Neuron (in vitro differentiated cells): ENCODE results near the gene ACCSL.

ENCODE experiments used
- H2AFZ ChIP-seq: one replicate; pipeline ENCODE4 v1.6.1; 2013; ENCODE audit warnings: low read depth, mild to moderate bottlenecking, inconsistent platforms, low read length, moderate library complexity
- H3K27me3 ChIP-seq: one replicate; pipeline ENCODE4 v1.6.1; 2013; ENCODE audit warnings: low read length; ENCODE audit not compliant: insufficient read depth
- H3K36me3 ChIP-seq: one replicate; pipeline ENCODE4 v1.6.1; 2013; ENCODE audit warnings: low read length; ENCODE audit not compliant: insufficient read depth
- H3K4me1 ChIP-seq: one replicate; pipeline ENCODE4 v1.6.1; 2013; ENCODE audit warnings: low read length; ENCODE audit not compliant: insufficient read depth
- H3K4me3 ChIP-seq: 2 replicates; pipeline ENCODE4 v1.5.1; 2013; ENCODE audit warnings: mild to moderate bottlenecking, low read length, moderate library complexity
- H3K9me3 ChIP-seq: one replicate; pipeline ENCODE4 v1.6.1; 2013; ENCODE audit warnings: low read length

The ACCSL gene

GRCh38 chr11:44010789-44011251, 37.0 kb upstream of the ACCSL start:
- peaks cover 3% of the 10 kb centered on the region for H3K4me1 ChIP-seq
- H3K36me3 ChIP-seq, result no peaks in the 10 kb centered on the region
- H3K27me3 ChIP-seq, result no peaks in the 10 kb centered on the region
- H3K4me3 ChIP-seq, result no peak overlapping the region
- no peaks in the 10 kb centered on the region for H3K9me3 ChIP-seq
- no peak overlapping the region for H2AFZ ChIP-seq

- H2AFZ ChIP-seq, result no peak overlapping the region
- no peaks in the 10 kb centered on the region for H3K36me3 ChIP-seq
- no peaks in the 10 kb centered on the region for H3K9me3 ChIP-seq
- H3K4me3 ChIP-seq, result no peak overlapping the region
- H3K27me3 ChIP-seq, result no peaks in the 10 kb centered on the region
- H3K4me1 ChIP-seq, result no peaks in the 10 kb centered on the region
Observed at GRCh38 chr11:44011797-44012196, 36.0 kb upstream of the ACCSL start.

- Histone ChIP-seq H2AFZ (no peak overlapping the region), H3K4me1 (no peaks in the 10 kb centered on the region), H3K9me3 (no peaks in the 10 kb centered on the region)
Observed at GRCh38 chr11:44014968-44015623, 32.7 kb upstream of the ACCSL start.

GRCh38 chr11:44015624-44016007, 32.2 kb upstream of the ACCSL start:
- H2AFZ ChIP-seq, result no peak overlapping the region
- no peaks in the 10 kb centered on the region for H3K9me3 ChIP-seq
- H3K4me3 ChIP-seq, result no peak overlapping the region
- H3K36me3 ChIP-seq, result no peaks in the 10 kb centered on the region
- no peaks in the 10 kb centered on the region for H3K27me3 ChIP-seq
- no peaks in the 10 kb centered on the region for H3K4me1 ChIP-seq

More at GRCh38 chr11:44014968-44015623, 32.7 kb upstream of the ACCSL start:
- Histone ChIP-seq H3K4me3 (no peak overlapping the region), H3K36me3 (no peaks in the 10 kb centered on the region), H3K27me3 (no peaks in the 10 kb centered on the region)

GRCh38 chr11:44016131-44016530, 31.6 kb upstream of the ACCSL start:
- H3K27me3 ChIP-seq, result no peaks in the 10 kb centered on the region
- no peak overlapping the region for H2AFZ ChIP-seq
- no peak overlapping the region for H3K4me3 ChIP-seq
- H3K4me1 ChIP-seq, result no peaks in the 10 kb centered on the region
- H3K36me3 ChIP-seq, result no peaks in the 10 kb centered on the region
- no peaks in the 10 kb centered on the region for H3K9me3 ChIP-seq

- Histone ChIP-seq H3K4me1 (no peaks in the 10 kb centered on the region), H3K36me3 (no peaks in the 10 kb centered on the region), H3K27me3 (no peaks in the 10 kb centered on the region), H3K4me3 (no peak overlapping the region), H3K9me3 (no peaks in the 10 kb centered on the region), H2AFZ (no peak overlapping the region)
Observed at GRCh38 chr11:44016546-44017442, 31.0 kb upstream of the ACCSL start.

GRCh38 chr11:44017443-44018126, 30.2 kb upstream of the ACCSL start:
- H3K9me3 ChIP-seq, result no peaks in the 10 kb centered on the region
- no peaks in the 10 kb centered on the region for H3K27me3 ChIP-seq
- H3K36me3 ChIP-seq, result no peaks in the 10 kb centered on the region
- no peak overlapping the region for H3K4me3 ChIP-seq
- no peak overlapping the region for H2AFZ ChIP-seq
- no peaks in the 10 kb centered on the region for H3K4me1 ChIP-seq

- no peaks in the 10 kb centered on the region for H3K4me1 ChIP-seq
- no peaks in the 10 kb centered on the region for H3K36me3 ChIP-seq
- no peaks in the 10 kb centered on the region for H3K27me3 ChIP-seq
- no peak overlapping the region for H3K4me3 ChIP-seq
- no peak overlapping the region for H2AFZ ChIP-seq
- H3K9me3 ChIP-seq, result no peaks in the 10 kb centered on the region
Observed at GRCh38 chr11:44018127-44018521, 29.7 kb upstream of the ACCSL start.

- Histone ChIP-seq H2AFZ (no peak overlapping the region), H3K9me3 (no peaks in the 10 kb centered on the region), H3K4me1 (no peaks in the 10 kb centered on the region), H3K4me3 (no peak overlapping the region), H3K36me3 (no peaks in the 10 kb centered on the region), H3K27me3 (no peaks in the 10 kb centered on the region)
Observed at GRCh38 chr11:44018829-44019228, 29.0 kb upstream of the ACCSL start.

GRCh38 chr11:44024977-44025376, 22.8 kb upstream of the ACCSL start:
- no peaks in the 10 kb centered on the region for H3K36me3 ChIP-seq
- no peak overlapping the region for H2AFZ ChIP-seq
- no peaks in the 10 kb centered on the region for H3K27me3 ChIP-seq
- H3K4me3 ChIP-seq, result no peak overlapping the region
- H3K9me3 ChIP-seq, result no peaks in the 10 kb centered on the region
- H3K4me1 ChIP-seq, result no peaks in the 10 kb centered on the region

- H3K4me3 ChIP-seq, result no peak overlapping the region
- H3K27me3 ChIP-seq, result no peaks in the 10 kb centered on the region
- no peaks in the 10 kb centered on the region for H3K9me3 ChIP-seq
- no peaks in the 10 kb centered on the region for H3K36me3 ChIP-seq
- H3K4me1 ChIP-seq, result peaks cover 7% of the 10 kb centered on the region
- H2AFZ ChIP-seq, result no peak overlapping the region
Observed at GRCh38 chr11:44025727-44026126, 22.1 kb upstream of the ACCSL start.

- H3K9me3 ChIP-seq, result no peaks in the 10 kb centered on the region
- no peaks in the 10 kb centered on the region for H3K27me3 ChIP-seq
- H2AFZ ChIP-seq, result no peak overlapping the region
Observed at GRCh38 chr11:44028401-44028800, 19.4 kb upstream of the ACCSL start.

More at GRCh38 chr11:44028401-44028800, 19.4 kb upstream of the ACCSL start:
- Histone ChIP-seq H3K4me1 (peaks cover 12% of the 10 kb centered on the region), H3K4me3 (no peak overlapping the region), H3K36me3 (no peaks in the 10 kb centered on the region)
